ENCODE measurements around the gene TMEM269.
A peak's percentile ranks its signal among the peaks of the same experiment; 100 is the strongest.

The TMEM269 gene

GRCh38 chr1:42841440-42842147 is 56.8 kb downstream of the TMEM269 start:
- no peak overlapping the region for H2BK12ac ChIP-seq (ENCODE audit: low read length)
- H3K27ac ChIP-seq (ENCODE audit: low read depth, low read length) = no peak overlapping the region
- H2BK120ac ChIP-seq (ENCODE audit: insufficient read depth, low read length, poor library complexity) = no peak overlapping the region
- H4K91ac ChIP-seq (ENCODE audit: low read depth, low read length) = no peak overlapping the region
- H3K4me3 ChIP-seq (ENCODE audit: low read depth, low read length) = no peak overlapping the region
- H3K4me2 ChIP-seq (ENCODE audit: low read length) = no peak overlapping the region
- no peak overlapping the region for H2AFZ ChIP-seq (ENCODE audit: insufficient read depth, low read length, poor library complexity)
- no peak overlapping the region for H3K14ac ChIP-seq (ENCODE audit: low read length)
- peaks cover 0 to 3% of the 10 kb centered on the region in 2 experiments for H3K36me3 ChIP-seq (ENCODE audit: control insufficient read depth in 1 of 2, insufficient read depth in 2 of 2, low read length in 2 of 2)
- no peak overlapping the region for H3K23ac ChIP-seq (ENCODE audit: low read length)
- no peak overlapping the region for H2AK5ac ChIP-seq (ENCODE audit: low read length)
- H3K18ac ChIP-seq (ENCODE audit: low read length) = no peak overlapping the region
- no peak for DNase-seq
- H3K9me3 ChIP-seq (ENCODE audit: insufficient read depth, low read depth, low read length) = no peaks in the 10 kb centered on the region
- no CpG with 5 or more reads among the region's 2 CpGs for WGBS (ENCODE audit: extremely low coverage, insufficient coverage, insufficient read length)
- no peak overlapping the region for H3K4ac ChIP-seq (ENCODE audit: low read depth, low read length)
- H3K27me3 ChIP-seq (ENCODE audit: insufficient read depth, low read length) = no peaks in the 10 kb centered on the region
- H3K79me2 ChIP-seq (ENCODE audit: control insufficient read depth, insufficient read depth, low read length, poor library complexity) = peaks cover 1% of the 10 kb centered on the region
- peaks cover 1% of the 10 kb centered on the region for H3K79me1 ChIP-seq (ENCODE audit: low read length)
- H3K9ac ChIP-seq (ENCODE audit: low read length) = no peak overlapping the region
- H3K4me1 ChIP-seq (ENCODE audit: control insufficient read depth in 1 of 2, insufficient read depth in 2 of 2, low read length in 2 of 2) = peaks cover 0 to 2% of the 10 kb centered on the region in 2 experiments
- H2BK5ac ChIP-seq (ENCODE audit: low read depth, low read length, poor library complexity) = no peak overlapping the region
- no peak overlapping the region for H4K8ac ChIP-seq (ENCODE audit: low read depth, low read length)
- no peak overlapping the region for H4K12ac ChIP-seq (ENCODE audit: low read depth, low read length)

DNA sequence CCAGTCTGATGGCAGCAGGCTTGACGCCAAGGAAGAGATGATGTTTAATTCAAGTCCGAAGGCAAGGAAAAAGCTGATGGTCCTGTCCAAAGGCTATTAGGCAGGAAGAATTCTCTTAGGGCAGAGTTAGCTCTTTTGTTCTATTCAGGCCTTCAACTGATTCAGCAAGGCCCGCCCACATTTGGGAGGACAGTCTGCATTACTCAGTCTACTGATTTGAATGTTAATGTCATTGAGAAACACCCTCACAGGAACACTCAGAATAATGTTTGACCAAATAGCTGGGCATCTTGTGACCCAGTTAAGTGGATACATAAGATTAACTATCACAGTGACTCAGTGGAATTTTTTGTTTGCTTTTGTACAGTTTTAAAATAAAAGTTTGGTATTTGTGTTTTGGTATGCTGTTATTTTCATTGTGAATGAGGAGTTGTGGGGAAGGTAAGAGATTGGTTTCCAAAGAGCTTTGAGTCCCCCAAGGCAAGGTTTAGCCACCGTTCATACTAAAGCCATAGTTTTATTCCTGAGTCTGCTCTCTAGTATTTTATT is 59.9 kb downstream of the TMEM269 start:
- Histone ChIP-seq H3K36me3 (ENCODE audit: control insufficient read depth in 1 of 2, insufficient read depth in 2 of 2, low read length in 2 of 2) (peaks cover 0 to 5% of the 10 kb centered on the region in 2 experiments), H3K4ac (ENCODE audit: low read depth, low read length) (no peak overlapping the region), H3K4me2 (ENCODE audit: low read length) (no peak overlapping the region), H3K79me1 (ENCODE audit: low read length) (peaks cover 5% of the 10 kb centered on the region), H4K12ac (ENCODE audit: low read depth, low read length) (no peak overlapping the region), H2AK5ac (ENCODE audit: low read length) (no peak overlapping the region), H3K14ac (ENCODE audit: low read length) (no peak overlapping the region), H3K9ac (ENCODE audit: low read length) (no peak overlapping the region), H3K4me3 (ENCODE audit: low read depth, low read length) (no peak overlapping the region), H4K91ac (ENCODE audit: low read depth, low read length) (no peak overlapping the region), H3K18ac (ENCODE audit: low read length) (no peak overlapping the region), H4K8ac (ENCODE audit: low read depth, low read length) (no peak overlapping the region), H3K23ac (ENCODE audit: low read length) (no peak overlapping the region), H3K4me1 (ENCODE audit: control insufficient read depth in 1 of 2, insufficient read depth in 2 of 2, low read length in 2 of 2) (peaks cover 6 to 8% of the 10 kb centered on the region in 2 experiments), H2BK120ac (ENCODE audit: insufficient read depth, low read length, poor library complexity) (no peak overlapping the region), H3K27me3 (ENCODE audit: insufficient read depth, low read length) (no peaks in the 10 kb centered on the region), H3K9me3 (ENCODE audit: insufficient read depth, low read depth, low read length) (no peaks in the 10 kb centered on the region), H2BK12ac (ENCODE audit: low read length) (no peak overlapping the region), H2AFZ (ENCODE audit: insufficient read depth, low read length, poor library complexity) (no peak overlapping the region), H2BK5ac (ENCODE audit: low read depth, low read length, poor library complexity) (no peak overlapping the region), H3K79me2 (ENCODE audit: control insufficient read depth, insufficient read depth, low read length, poor library complexity) (peaks cover 7% of the 10 kb centered on the region), H3K27ac (ENCODE audit: low read depth, low read length) (no peak overlapping the region)
- no CpG with 5 or more reads among the region's 4 CpGs for WGBS (ENCODE audit: extremely low coverage, insufficient coverage, insufficient read length)
- DNase-seq = peak in 1 of 2 donors; percentile 22

DNA sequence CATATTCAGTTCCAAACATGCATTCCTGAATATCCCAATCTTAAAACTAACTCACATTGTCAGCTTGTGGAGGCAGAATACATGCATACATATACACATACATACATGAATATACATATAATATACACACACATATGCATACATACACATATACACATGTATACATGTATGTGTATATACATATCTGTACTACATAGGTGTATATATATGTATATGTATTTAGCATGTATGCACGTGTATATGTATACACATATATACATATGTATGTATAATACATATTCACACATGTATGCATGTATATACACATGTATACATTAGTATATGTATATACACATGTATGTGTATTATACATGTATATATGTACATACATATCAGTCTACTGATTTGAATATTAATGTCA is 60.4 kb downstream of the TMEM269 start:
- Histone ChIP-seq H2AK5ac (ENCODE audit: low read length) (no peak overlapping the region), H2BK12ac (ENCODE audit: low read length) (no peak overlapping the region), H3K9ac (ENCODE audit: low read length) (no peak overlapping the region), H3K4me3 (ENCODE audit: low read depth, low read length) (no peak overlapping the region), H3K14ac (ENCODE audit: low read length) (no peak overlapping the region), H2BK5ac (ENCODE audit: low read depth, low read length, poor library complexity) (no peak overlapping the region), H3K79me1 (ENCODE audit: low read length) (peaks cover 5% of the 10 kb centered on the region), H3K4ac (ENCODE audit: low read depth, low read length) (no peak overlapping the region), H3K9me3 (ENCODE audit: insufficient read depth, low read depth, low read length) (no peaks in the 10 kb centered on the region), H3K4me1 (ENCODE audit: control insufficient read depth in 1 of 2, insufficient read depth in 2 of 2, low read length in 2 of 2) (peaks cover 6 to 8% of the 10 kb centered on the region in 2 experiments), H3K23ac (ENCODE audit: low read length) (no peak overlapping the region), H3K79me2 (ENCODE audit: control insufficient read depth, insufficient read depth, low read length, poor library complexity) (peaks cover 7% of the 10 kb centered on the region), H3K27ac (ENCODE audit: low read depth, low read length) (no peak overlapping the region), H2BK120ac (ENCODE audit: insufficient read depth, low read length, poor library complexity) (no peak overlapping the region), H3K18ac (ENCODE audit: low read length) (no peak overlapping the region), H3K27me3 (ENCODE audit: insufficient read depth, low read length) (no peaks in the 10 kb centered on the region), H4K12ac (ENCODE audit: low read depth, low read length) (no peak overlapping the region), H4K91ac (ENCODE audit: low read depth, low read length) (no peak overlapping the region), H3K36me3 (ENCODE audit: control insufficient read depth in 1 of 2, insufficient read depth in 2 of 2, low read length in 2 of 2) (peaks cover 0 to 5% of the 10 kb centered on the region in 2 experiments), H2AFZ (ENCODE audit: insufficient read depth, low read length, poor library complexity) (no peak overlapping the region), H4K8ac (ENCODE audit: low read depth, low read length) (no peak overlapping the region), H3K4me2 (ENCODE audit: low read length) (no peak overlapping the region)
- no peak for DNase-seq
- no CpG with 5 or more reads among the region's 1 CpG for WGBS (ENCODE audit: extremely low coverage, insufficient coverage, insufficient read length)

- peak overlapping the region; percentile 64 for H3K4me3 ChIP-seq (ENCODE audit: low read depth, low read length)
- H4K12ac ChIP-seq (ENCODE audit: low read depth, low read length) = peak overlapping the region; percentile 39
- no peak overlapping the region for H2AK5ac ChIP-seq (ENCODE audit: low read length)
- peaks cover 7% of the 10 kb centered on the region for H3K79me2 ChIP-seq (ENCODE audit: control insufficient read depth, insufficient read depth, low read length, poor library complexity)
- peaks cover 6 to 8% of the 10 kb centered on the region in 2 experiments for H3K4me1 ChIP-seq (ENCODE audit: control insufficient read depth in 1 of 2, insufficient read depth in 2 of 2, low read length in 2 of 2)
- no peak overlapping the region for H2BK12ac ChIP-seq (ENCODE audit: low read length)
- no peak overlapping the region for H4K91ac ChIP-seq (ENCODE audit: low read depth, low read length)
- H4K8ac ChIP-seq (ENCODE audit: low read depth, low read length) = peak overlapping the region; percentile 87
- H3K4ac ChIP-seq (ENCODE audit: low read depth, low read length) = no peak overlapping the region
- no peak overlapping the region for H3K23ac ChIP-seq (ENCODE audit: low read length)
- peaks cover 5% of the 10 kb centered on the region for H3K79me1 ChIP-seq (ENCODE audit: low read length)
- no peak overlapping the region for H2BK5ac ChIP-seq (ENCODE audit: low read depth, low read length, poor library complexity)
- H3K14ac ChIP-seq (ENCODE audit: low read length) = peak overlapping the region; percentile 54
- no peaks in the 10 kb centered on the region for H3K27me3 ChIP-seq (ENCODE audit: insufficient read depth, low read length)
- peak overlapping the region; percentile 82 for H3K4me2 ChIP-seq (ENCODE audit: low read length)
- H3K36me3 ChIP-seq (ENCODE audit: control insufficient read depth in 1 of 2, insufficient read depth in 2 of 2, low read length in 2 of 2) = peaks cover 1 to 7% of the 10 kb centered on the region in 2 experiments
- no peak for DNase-seq
- H2AFZ ChIP-seq (ENCODE audit: insufficient read depth, low read length, poor library complexity) = peak overlapping the region; percentile 82
- H3K18ac ChIP-seq (ENCODE audit: low read length) = no peak overlapping the region
- no peak overlapping the region for H3K27ac ChIP-seq (ENCODE audit: low read depth, low read length)
- H3K9ac ChIP-seq (ENCODE audit: low read length) = peak overlapping the region; percentile 11
- H3K9me3 ChIP-seq (ENCODE audit: insufficient read depth, low read depth, low read length) = no peaks in the 10 kb centered on the region
- no peak overlapping the region for H2BK120ac ChIP-seq (ENCODE audit: insufficient read depth, low read length, poor library complexity)
- WGBS (ENCODE audit: extremely low coverage, insufficient coverage, insufficient read length) = no CpG with 5 or more reads among the region's 10 CpGs
Measured at GRCh38 chr1:42845866-42846256, 61.1 kb downstream of the TMEM269 start.
